H9 (cell line): Measurements from ENCODE around the gene MEFV. TPM values are rescaled to one million over a fixed set of nuclear protein-coding genes. Genes with fewer than 3 reads are reported as not detected.

Experiments used
- DNase-seq: peaks from one replicate; pipeline ENCODE4 v3.0.0-alpha.2; 2017
- H2AFZ ChIP-seq: one replicate; pipeline ENCODE4 v1.6.1; 2013; ENCODE audit warnings: mild to moderate bottlenecking, low read length, control low read depth, moderate library complexity
- H2AK5ac ChIP-seq: 2 replicates; pipeline ENCODE4 v1.6.1; 2013; ENCODE audit warnings: low read length, control low read depth, mixed read lengths; ENCODE audit not compliant: insufficient read length
- H2BK120ac ChIP-seq: one replicate; pipeline ENCODE4 v1.6.1; 2013; ENCODE audit warnings: low read depth, mild to moderate bottlenecking, low read length, control low read depth, inconsistent platforms; ENCODE audit not compliant: poor library complexity, severe bottlenecking
- H2BK12ac ChIP-seq: 2 replicates; pipeline ENCODE4 v1.6.1; 2013; ENCODE audit warnings: low read length, control low read depth, mixed read lengths, low read depth; ENCODE audit not compliant: insufficient read length
- H2BK15ac ChIP-seq: 2 replicates; pipeline ENCODE4 v1.6.1; 2013; ENCODE audit warnings: low read depth, low read length, control low read depth
- H2BK20ac ChIP-seq: one replicate; pipeline ENCODE4 v1.6.1; 2013; ENCODE audit warnings: low read depth, mild to moderate bottlenecking, low read length, control low read depth, inconsistent platforms; ENCODE audit not compliant: poor library complexity, severe bottlenecking
- H2BK5ac ChIP-seq: 2 replicates; pipeline ENCODE4 v1.6.1; 2013; ENCODE audit warnings: low read length, control low read depth, mixed read lengths; ENCODE audit not compliant: insufficient read length
- H3K14ac ChIP-seq: 2 replicates; pipeline ENCODE4 v1.6.1; 2013; ENCODE audit warnings: low read length, control low read depth; ENCODE audit not compliant: insufficient read depth
- H3K18ac ChIP-seq: 2 replicates; pipeline ENCODE4 v1.6.1; 2013; ENCODE audit warnings: low read depth, mild to moderate bottlenecking, mixed read lengths, low read length, control low read depth; ENCODE audit not compliant: insufficient read length
- H3K23ac ChIP-seq: 2 replicates; pipeline ENCODE4 v1.6.1; 2013; ENCODE audit warnings: low read length, control low read depth, mixed read lengths, low read depth; ENCODE audit not compliant: insufficient read length
- H3K23me2 ChIP-seq: 2 replicates; pipeline ENCODE4 v1.6.1; 2013; ENCODE audit warnings: low read depth, mild to moderate bottlenecking, mixed read lengths, low read length, control low read depth; ENCODE audit not compliant: insufficient read length, poor library complexity, severe bottlenecking
- H3K27ac ChIP-seq: 2 replicates; pipeline ENCODE4 v1.5.1; 2013; ENCODE audit warnings: low read length, control low read depth, mixed read lengths, low read depth; ENCODE audit not compliant: insufficient read length
- H3K27me3 ChIP-seq: 2 replicates; pipeline ENCODE4 v1.6.1; 2013; ENCODE audit warnings: low read length, control low read depth, inconsistent platforms; ENCODE audit not compliant: insufficient read depth
- H3K4ac ChIP-seq: 2 replicates; pipeline ENCODE4 v1.6.1; 2013; ENCODE audit warnings: low read depth, mild to moderate bottlenecking, control low read depth, inconsistent platforms, low read length, moderate library complexity
- H3K4me1 ChIP-seq: 2 replicates; pipeline ENCODE4 v1.6.1; 2013; ENCODE audit warnings: low read length, control low read depth, inconsistent platforms; ENCODE audit not compliant: insufficient read depth
- H3K4me2 ChIP-seq: 2 replicates; pipeline ENCODE4 v1.6.1; 2013; ENCODE audit warnings: low read length, control low read depth, mixed read lengths; ENCODE audit not compliant: insufficient read length, insufficient read depth
- H3K56ac ChIP-seq: 2 replicates; pipeline ENCODE4 v1.6.1; 2013; ENCODE audit warnings: low read depth, mild to moderate bottlenecking, mixed read lengths, low read length, control low read depth; ENCODE audit not compliant: insufficient read length
- H3K79me1 ChIP-seq: 2 replicates; pipeline ENCODE4 v1.6.1; 2013; ENCODE audit warnings: low read depth, mild to moderate bottlenecking, moderate library complexity, low read length, control low read depth, inconsistent platforms; ENCODE audit not compliant: insufficient read depth, poor library complexity, severe bottlenecking
- H3K79me2 ChIP-seq: 2 replicates; pipeline ENCODE4 v1.6.1; 2013; ENCODE audit warnings: low read length, control low read depth, inconsistent platforms; ENCODE audit not compliant: insufficient read depth
- H3K9ac ChIP-seq: 2 replicates; pipeline ENCODE4 v1.6.1; 2013; ENCODE audit warnings: low read length, control low read depth, mixed read lengths; ENCODE audit not compliant: insufficient read length; ENCODE audit errors: extremely low read depth
- H3K9me3 ChIP-seq: one replicate; pipeline ENCODE4 v1.6.1; 2013; ENCODE audit warnings: low read depth, low read length, inconsistent platforms; ENCODE audit not compliant: control insufficient read depth
- H3T11ph ChIP-seq: one replicate; pipeline ENCODE4 v1.6.1; 2013; ENCODE audit warnings: mild to moderate bottlenecking, low read length, control low read depth, inconsistent platforms
- H4K20me1 ChIP-seq: one replicate; pipeline ENCODE4 v1.6.1; 2013; ENCODE audit not compliant: control insufficient read depth, insufficient read length, insufficient read depth
- H4K5ac ChIP-seq: 2 replicates; pipeline ENCODE4 v1.6.1; 2013; ENCODE audit warnings: low read depth, mild to moderate bottlenecking, mixed read lengths, low read length, control low read depth; ENCODE audit not compliant: insufficient read length
- H4K8ac ChIP-seq: replicated peaks from 2 replicates; pipeline ENCODE4 v1.6.1; 2013; ENCODE audit warnings: low read length, control low read depth, mixed read lengths, low read depth; ENCODE audit not compliant: insufficient read length
- H4K91ac ChIP-seq: 2 replicates; pipeline ENCODE4 v1.6.1; 2013; ENCODE audit warnings: low read depth, mild to moderate bottlenecking, moderate library complexity, mixed read lengths, low read length, control low read depth; ENCODE audit not compliant: insufficient read length
- H3K27ac Mint-ChIP-seq, 3 experiments: 2 replicates in 2 of 3; 3 replicates in 1 of 3; pipeline ENCODE4 v1.8.0; 2020 to 2021; ENCODE audit warnings: mixed read lengths in 3 of 3, mild to moderate bottlenecking in 1 of 3, moderate library complexity in 1 of 3
- H3K27me3 Mint-ChIP-seq: 2 replicates; pipeline ENCODE4 v1.8.0; 2021; ENCODE audit warnings: low read depth, mild to moderate bottlenecking, moderate library complexity, mixed read lengths
- H3K36me3 Mint-ChIP-seq, 3 experiments: 2 replicates in 2 of 3; 3 replicates in 1 of 3; pipeline ENCODE4 v1.8.0; 2020 to 2021; ENCODE audit warnings: low read depth in 3 of 3, mixed read lengths in 3 of 3; ENCODE audit not compliant: insufficient read depth in 1 of 3
- H3K4me1 Mint-ChIP-seq, 2 experiments: 2 replicates each; pipeline ENCODE4 v1.8.0; 2020; ENCODE audit warnings: mixed read lengths in 2 of 2
- H3K4me3 Mint-ChIP-seq, 2 experiments: 2 replicates in 1 of 2; 3 replicates in 1 of 2; pipeline ENCODE4 v1.8.0; 2020 to 2021; ENCODE audit warnings: mild to moderate bottlenecking in 2 of 2, mixed read lengths in 2 of 2, moderate library complexity in 1 of 2
- H3K9me3 Mint-ChIP-seq, 2 experiments: 2 replicates in 1 of 2; 3 replicates in 1 of 2; pipeline ENCODE4 v1.8.0; 2020; ENCODE audit warnings: mild to moderate bottlenecking in 2 of 2, mixed read lengths in 2 of 2, moderate library complexity in 1 of 2
- CTCF ChIP-seq: fragments of 200-600 bp; sonication (generic); conservative IDR thresholded peaks from 3 replicates; pipeline ENCODE4 v1.8.0; 2021; ENCODE audit warnings: antibody characterized with exemption, mild to moderate bottlenecking
- WGBS: extraction: QIAGEN DNeasy Blood & Tissue Kit; methylation state at CpG from one replicate; pipeline ENCODE4 v1.1.7; 2013; ENCODE audit warnings: missing lambda C conversion rate, low lambda C conversion rate, mixed read lengths; ENCODE audit not compliant: insufficient read length; ENCODE audit errors: extremely low coverage; 5-methylcytosine and 5-hydroxymethylcytosine counted together
- total RNA-seq: library from RNA; stranded (reverse); gene quantifications from 2 replicates; pipeline ENCODE4 v1.2.1, GENCODE V29; 2021

The MEFV gene
- total RNA-seq, 1 experiment from 2014 or later: not detected

- Histone ChIP-seq H3K4ac (no peak overlapping the region), H2AK5ac (no peak overlapping the region), H3K23ac (no peak overlapping the region), H3K4me2 (no peak overlapping the region), H3K23me2 (no peaks in the 10 kb centered on the region), H3K79me1 (no peaks in the 10 kb centered on the region), H3K18ac (no peak overlapping the region), H4K5ac (no peak overlapping the region), H3T11ph (no peak overlapping the region), H3K14ac (no peak overlapping the region), H2BK120ac (no peak overlapping the region), H3K9ac (no peak overlapping the region), H2BK5ac (no peak overlapping the region), H3K4me1 (no peaks in the 10 kb centered on the region), H3K79me2 (no peaks in the 10 kb centered on the region), H3K9me3 (no peaks in the 10 kb centered on the region), H4K91ac (no peak overlapping the region), H3K27ac (no peak overlapping the region), H2BK20ac (no peak overlapping the region), H2AFZ (no peak overlapping the region), H4K8ac (no peak overlapping the region), H3K56ac (no peak overlapping the region), H4K20me1 (no peaks in the 10 kb centered on the region), H3K27me3 (no peaks in the 10 kb centered on the region), H2BK12ac (no peak overlapping the region), H2BK15ac (no peak overlapping the region)
- Mint-ChIP-seq H3K4me3 (no peak overlapping the region), H3K36me3 (peaks cover 1 to 3% (median 1%) of the 10 kb centered on the region in 3 experiments; a peak in 5 of 7 replicates), H3K27ac (no peak overlapping the region), H3K9me3 (peaks cover 72 to 90% of the 10 kb centered on the region in 2 experiments), H3K4me1 (no peaks in the 10 kb centered on the region), H3K27me3 (peaks cover 40% of the 10 kb centered on the region)
- WGBS: no CpG with 5 or more reads among the region's 1 CpG
- TF ChIP-seq CTCF: no peak
- no peak for DNase-seq
These were observed 43.9 kb downstream of the MEFV start for GRCh38 chr16:3212567-3212966.
